NCI-H2227 treated with DMSO at 0.1 percent for 48 hours (cell line): Measurements from ENCODE around the gene KDSR.
"Not testable (repeated sequence)": the region's sequence is repeated elsewhere in the genome, so short reads cannot be mapped to it uniquely, and the experiment has no call there.

Experiments used
- DNase-seq: peaks from one replicate; lab custom pipeline; 2025; lab: John Stamatoyannopoulos, UW

Gene KDSR

DNA sequence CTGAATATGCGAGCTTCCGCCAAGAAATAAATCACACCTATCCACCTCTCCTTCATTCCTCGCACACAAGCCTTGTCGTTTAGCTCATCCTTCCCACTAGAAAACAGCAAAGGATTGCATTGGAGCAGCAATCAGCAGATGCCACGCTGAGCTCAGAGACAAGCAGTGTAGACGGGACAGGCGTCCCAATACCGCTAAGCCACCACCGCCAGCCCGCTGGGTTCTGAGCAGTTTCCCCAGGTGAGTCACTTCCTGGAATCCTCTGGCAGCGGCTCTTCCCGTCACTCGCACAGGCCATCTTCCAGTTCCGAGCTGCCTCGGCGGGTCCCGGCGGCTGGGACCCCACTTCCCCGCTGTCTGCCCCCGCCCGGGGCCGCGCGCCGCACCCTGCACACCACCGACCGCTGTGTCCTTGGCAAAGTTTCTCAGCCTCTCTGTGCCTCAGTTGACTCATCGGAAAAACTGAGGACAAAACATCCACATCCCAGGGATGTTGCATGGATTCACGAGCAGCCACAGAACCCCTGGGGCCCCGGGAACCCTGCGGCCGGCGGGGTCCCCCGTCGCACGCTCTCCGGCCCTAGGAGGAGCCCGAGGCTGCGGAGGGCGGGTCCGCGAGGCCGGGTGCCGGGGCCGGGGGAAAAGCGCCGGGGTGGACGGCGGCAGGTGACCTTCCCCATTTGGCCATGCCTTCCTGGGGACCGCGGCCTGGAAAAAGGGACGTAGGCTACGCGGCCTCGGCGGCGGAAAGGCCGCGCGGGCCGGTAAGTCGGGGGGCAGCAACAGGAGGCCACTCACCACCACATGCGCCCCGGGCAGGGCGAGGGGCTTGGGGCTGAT, 573 bp downstream of the KDSR start:
- no peak for DNase-seq

GRCh38 chr18:63365876-63366212, 1.2 kb downstream of the KDSR start:
- DNase-seq, result no peak

- DNase-seq, result no peak
Measured at GRCh38 chr18:63363951-63364350, 3.1 kb downstream of the KDSR start.

DNA sequence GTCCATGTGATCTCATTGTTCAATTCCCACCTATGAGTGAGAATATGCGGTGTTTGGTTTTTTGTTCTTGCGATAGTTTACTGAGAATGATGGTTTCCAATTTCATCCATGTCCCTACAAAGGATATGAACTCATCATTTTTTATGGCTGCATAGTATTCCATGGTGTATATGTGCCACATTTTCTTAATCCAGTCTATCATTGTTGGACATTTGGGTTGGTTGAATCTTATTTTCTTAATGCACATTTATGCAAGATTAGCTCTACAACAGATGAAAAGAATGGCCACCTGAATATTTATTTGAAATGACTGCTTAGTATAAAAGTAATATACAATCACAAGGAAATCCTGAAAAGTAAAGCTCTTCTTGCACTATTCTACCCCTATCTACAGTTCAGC, 3.6 kb downstream of the KDSR start:
- not testable (repeated sequence) for DNase-seq

- no peak for DNase-seq
Measured at GRCh38 chr18:63356272-63356896, 10.6 kb downstream of the KDSR start.

GRCh38 chr18:63350230-63350629, 16.8 kb downstream of the KDSR start:
- no peak for DNase-seq

DNA sequence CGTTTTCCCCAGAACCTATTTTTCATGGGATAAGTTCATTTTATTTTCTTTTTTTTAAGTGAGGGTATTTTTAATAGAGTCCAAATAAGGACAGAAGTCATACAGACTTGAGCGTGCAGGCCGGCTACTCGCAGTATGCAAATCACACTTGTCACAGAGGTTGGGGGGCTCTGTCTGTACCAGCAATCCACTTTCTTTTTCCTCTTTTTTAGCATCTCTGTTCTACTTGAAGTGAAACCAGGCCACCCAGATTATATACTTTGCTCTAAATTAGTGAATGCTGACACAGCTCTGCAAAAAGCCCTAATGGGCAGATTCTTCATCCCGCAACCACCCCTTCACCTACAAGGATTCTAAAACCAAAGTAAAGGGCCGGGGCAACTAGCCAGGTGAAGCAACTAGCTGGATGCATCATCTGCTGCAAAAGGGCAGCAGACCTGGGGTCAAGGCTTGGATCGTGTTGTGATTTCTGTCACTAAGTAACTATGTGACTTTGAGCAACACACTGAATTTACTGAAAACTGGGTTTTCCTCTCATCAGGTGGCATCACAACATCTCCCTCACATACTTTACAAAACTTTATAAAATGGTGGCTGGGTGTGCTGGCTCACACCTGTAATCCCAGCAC, 18.4 kb downstream of the KDSR start:
- no peak for DNase-seq

- DNase-seq, result no peak
Measured at GRCh38 chr18:63346480-63347183, 20.4 kb downstream of the KDSR start.

GRCh38 chr18:63346031-63346430, 21.0 kb downstream of the KDSR start:
- DNase-seq, result no peak

- no peak for DNase-seq
Measured at GRCh38 chr18:63344918-63345317, 22.1 kb downstream of the KDSR start.

DNA sequence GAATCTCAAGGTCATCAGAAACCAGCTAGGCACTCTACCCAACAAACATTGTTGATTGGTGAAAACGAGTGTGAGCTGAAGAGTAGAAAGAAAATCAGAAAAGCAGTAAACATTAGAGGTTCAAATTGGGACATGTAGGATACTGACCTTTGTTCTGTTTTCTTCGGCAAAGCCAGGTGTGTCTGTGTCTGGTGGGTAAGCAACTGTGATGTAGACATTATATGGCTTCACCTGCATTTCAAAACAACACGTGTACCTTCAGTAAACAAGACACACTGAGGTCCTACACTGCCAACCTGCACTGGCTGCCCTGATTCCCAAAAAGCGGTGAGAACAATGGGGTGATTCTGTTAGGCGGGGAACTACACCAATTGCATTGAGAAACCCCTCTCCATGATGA, 22.7 kb downstream of the KDSR start:
- DNase-seq, result no peak

GRCh38 chr18:63342206-63342605, 24.8 kb downstream of the KDSR start:
- peak; percentile 62 for DNase-seq

GRCh38 chr18:63339920-63340484, 27.0 kb downstream of the KDSR start:
- peak; percentile 15 for DNase-seq

DNA sequence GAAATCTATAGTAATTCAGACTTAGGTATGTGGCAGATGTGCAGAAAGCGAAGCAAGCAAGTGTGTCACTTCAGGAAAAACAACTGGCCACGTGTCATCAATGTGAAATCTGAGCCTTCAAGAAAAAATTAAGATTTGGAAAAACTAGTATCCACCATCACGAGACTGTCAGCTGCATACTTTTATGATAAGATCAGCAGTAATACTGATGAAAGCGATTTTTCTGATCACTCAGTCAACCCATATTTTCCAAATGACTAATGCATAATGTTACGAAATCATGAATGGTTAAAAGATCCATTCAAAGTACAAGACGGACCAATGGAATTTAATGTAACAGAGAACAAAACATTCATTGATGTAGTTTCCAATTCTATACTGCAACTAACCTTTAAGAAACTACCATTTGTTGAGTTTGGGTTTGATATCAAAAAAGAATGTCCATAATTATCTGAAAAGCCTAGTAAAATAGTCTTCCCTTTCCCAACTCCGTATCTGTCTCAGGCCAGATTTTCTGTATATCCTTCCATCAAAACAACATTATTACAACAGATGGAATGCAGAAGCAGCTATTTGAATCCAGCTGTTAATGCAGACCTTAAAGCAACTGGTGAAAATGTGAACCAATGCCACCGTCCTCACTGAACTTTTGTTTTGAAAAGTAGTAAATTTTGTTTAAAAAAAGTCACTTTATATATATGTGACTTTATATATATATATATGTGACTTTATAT, 30.5 kb downstream of the KDSR start:
- no peak for DNase-seq

DNA sequence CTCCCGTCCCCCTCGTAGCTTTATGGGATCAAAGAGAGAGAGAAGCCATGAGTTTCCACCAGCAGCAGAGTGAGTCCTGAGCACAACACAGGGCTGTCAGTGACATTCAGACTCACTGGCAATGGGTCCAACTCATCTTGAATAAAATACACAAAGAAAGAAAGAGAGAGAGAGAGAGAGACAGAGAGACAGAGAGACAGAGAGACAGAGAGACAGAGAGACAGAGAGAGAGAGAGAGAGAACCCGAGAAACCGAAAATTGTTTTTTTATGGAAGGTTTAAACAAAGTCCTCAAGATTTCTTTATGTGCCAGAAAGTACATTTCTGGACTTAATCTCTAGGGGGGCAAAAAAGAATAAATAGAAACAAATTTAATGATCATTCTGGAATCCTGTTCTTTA, 35.9 kb downstream of the KDSR start:
- no peak for DNase-seq

DNA sequence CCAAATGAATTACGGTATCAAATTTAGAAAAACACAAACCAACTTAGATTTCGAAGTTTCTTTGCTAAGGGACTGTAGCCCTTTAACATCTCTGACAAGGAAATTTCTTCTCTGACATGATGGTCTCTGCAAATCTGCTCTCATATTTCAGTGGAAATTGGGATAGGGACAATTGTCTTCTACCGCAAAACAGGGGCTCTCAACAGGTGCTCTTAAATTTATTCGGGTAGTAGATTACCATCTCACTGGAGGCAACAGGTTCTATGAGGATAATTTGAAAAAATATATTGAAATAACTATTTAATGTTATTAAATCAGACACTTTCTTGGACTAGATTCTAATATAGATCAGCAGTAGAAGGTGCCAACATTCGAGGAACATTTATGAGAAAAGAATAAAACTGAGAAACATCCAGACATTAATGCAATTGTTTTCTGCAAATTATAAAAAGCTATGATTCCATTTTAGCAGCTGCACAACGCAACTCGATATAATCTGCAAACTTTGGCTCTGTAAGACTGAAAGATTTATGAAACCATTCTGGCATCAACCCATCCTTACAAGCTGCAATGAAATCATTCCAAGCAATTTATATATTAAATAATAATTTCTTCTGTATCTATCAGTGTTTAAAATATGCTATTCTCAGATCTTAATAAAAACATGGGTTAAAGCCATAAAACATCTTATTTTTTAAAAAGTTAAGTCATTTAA, 37.4 kb downstream of the KDSR start:
- DNase-seq, result no peak

GRCh38 chr18:63326011-63326410, 41.0 kb downstream of the KDSR start:
- no peak for DNase-seq

DNA sequence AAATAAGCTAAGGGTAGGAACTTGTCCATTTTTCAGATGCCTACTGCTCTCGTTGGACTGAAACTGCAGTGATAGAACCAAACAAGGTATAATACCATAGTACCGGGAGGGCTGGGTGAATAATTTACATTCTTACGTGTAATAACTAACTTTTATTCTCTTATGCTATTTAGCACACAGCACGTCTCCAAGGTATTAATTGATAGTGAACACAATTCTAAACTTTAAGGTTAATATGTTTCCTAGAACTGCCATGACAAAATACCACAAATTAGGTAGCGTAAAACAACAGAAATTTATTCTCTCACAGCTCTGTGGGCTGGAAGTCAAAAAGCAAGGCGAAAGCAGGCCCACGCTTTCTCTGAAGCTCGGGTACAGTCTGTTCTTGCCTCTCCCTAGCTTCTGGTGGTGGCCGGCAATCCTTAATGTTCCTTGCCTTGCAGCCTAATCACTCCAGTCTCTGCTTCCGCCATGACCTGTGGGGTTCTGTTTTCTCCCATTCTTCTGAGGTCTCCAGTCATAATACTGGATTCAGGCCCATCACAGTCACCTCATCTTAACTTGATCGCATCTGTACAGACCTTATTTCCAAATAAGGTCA, 41.8 kb downstream of the KDSR start:
- DNase-seq, result no peak

GRCh38 chr18:63322908-63323634, 43.9 kb downstream of the KDSR start:
- DNase-seq, result peak; percentile 85

GRCh38 chr18:63322206-63322605, 44.8 kb downstream of the KDSR start:
- DNase-seq, result no peak
